Measurements from ENCODE around the gene SLC4A3. TPM values are rescaled to one million over a fixed set of nuclear protein-coding genes. Genes with fewer than 3 reads are reported as not detected.

The SLC4A3 gene
- total RNA-seq, 1 experiment from 2014 or later = 11.6 TPM

- H3K27me3 ChIP-seq (ENCODE audit: low read length) = no peaks in the 10 kb centered on the region
- no peak for ATAC-seq
- H3K4me3 ChIP-seq (ENCODE audit: low read length) = no peak overlapping the region
- TF ChIP-seq EZH2phosphoT487 (IDR thresholded peaks at IDR 0.05; ENCODE audit: borderline replicate concordance, low read length) = no peak
- TF ChIP-seq EZH2 (IDR thresholded peaks at IDR 0.05; ENCODE audit: low read length, unreplicated experiment) = no peak
- no peak for TF ChIP-seq CTCF (conservative IDR thresholded peaks at IDR 0.05; ENCODE audit: low read depth, low read length)
- intact Hi-C loops (cut with micrococcal nuclease) = no loop called here
- BruUV-seq (replicated peaks) = no TSS peak
- DNase-seq = peak; percentile 89
- peaks cover 7% of the 10 kb centered on the region for H3F3A ChIP-seq (ENCODE audit: low read length, unreplicated experiment)
- H3K9me3 ChIP-seq (ENCODE audit: low read length) = no peaks in the 10 kb centered on the region
- no peaks in the 10 kb centered on the region for H3K79me2 ChIP-seq (ENCODE audit: low read length)
- H3K27ac ChIP-seq (ENCODE audit: low read length) = peak overlapping the region; percentile 98
- peak overlapping the region; percentile 81 for H3K9ac ChIP-seq (ENCODE audit: low read length)
- peaks cover 59% of the 10 kb centered on the region for H3K4me1 ChIP-seq (ENCODE audit: insufficient read depth, low read length)
- peak overlapping the region; percentile 74 for H2AFZ ChIP-seq (ENCODE audit: low read length)
- H3K36me3 ChIP-seq (ENCODE audit: low read depth, low read length) = no peaks in the 10 kb centered on the region
- peak overlapping the region; percentile 88 for H3K4me2 ChIP-seq (ENCODE audit: low read length)
- H4K20me1 ChIP-seq (ENCODE audit: low read length) = no peaks in the 10 kb centered on the region
- ChIA-PET POLR2A (ENCODE audit: unreplicated experiment) (no interaction called here), CTCF (interaction anchor here (0.6 to 2.6 kb wide), 4 partner anchors 43 to 281 kb away, joined by 3 to 14 read pairs (median 8); partner anchors contain the start of gene CHPF)
- no peaks in the 10 kb centered on the region for H3K9me2 ChIP-seq (replicated peaks; ENCODE audit: low read length)
Measured at GRCh38 chr2:219687882-219688559, 60.6 kb downstream of the SLC4A3 start.

GRCh38 chr2:219688560-219689445 lies 61.4 kb downstream of the SLC4A3 start:
- ATAC-seq (peak; percentile 50), DNase-seq (peak; percentile 96)
- Histone ChIP-seq H3K36me3 (ENCODE audit: low read depth, low read length) (no peaks in the 10 kb centered on the region), H3K79me2 (ENCODE audit: low read length) (no peaks in the 10 kb centered on the region), H3K27ac (ENCODE audit: low read length) (peak overlapping the region; percentile 98), H4K20me1 (ENCODE audit: low read length) (no peaks in the 10 kb centered on the region), H3K9ac (ENCODE audit: low read length) (peak overlapping the region; percentile 81), H3K4me3 (ENCODE audit: low read length) (peak overlapping the region; percentile 59), H3K4me1 (ENCODE audit: insufficient read depth, low read length) (peaks cover 59% of the 10 kb centered on the region), H3K27me3 (ENCODE audit: low read length) (no peaks in the 10 kb centered on the region), H3K9me2 (replicated peaks; ENCODE audit: low read length) (no peaks in the 10 kb centered on the region), H3K9me3 (ENCODE audit: low read length) (no peaks in the 10 kb centered on the region), H2AFZ (ENCODE audit: low read length) (peak overlapping the region; percentile 74), H3K4me2 (ENCODE audit: low read length) (peak overlapping the region; percentile 88), H3F3A (ENCODE audit: low read length, unreplicated experiment) (peaks cover 7% of the 10 kb centered on the region)
- CTCF ChIA-PET = interaction anchor here (0.5 to 2.6 kb wide), 7 partner anchors 43 to 280 kb away, joined by 3 to 14 read pairs (median 5); partner anchors contain the start of genes CHPF, OBSL1 and STK11IP
- TF ChIP-seq EZH2phosphoT487 (IDR thresholded peaks at IDR 0.05; ENCODE audit: borderline replicate concordance, low read length) (no peak), EZH2 (IDR thresholded peaks at IDR 0.05; ENCODE audit: low read length, unreplicated experiment) (no peak), CTCF (conservative IDR thresholded peaks at IDR 0.05; ENCODE audit: low read depth, low read length) (no peak)
- POLR2A ChIA-PET (ENCODE audit: unreplicated experiment) = interaction anchor here (0.6 to 1.0 kb wide), 5 partner anchors 30 to 687 kb away, joined by 3 to 7 read pairs (median 3); partner anchors contain the start of gene STK11IP
- intact Hi-C loops (cut with micrococcal nuclease) = loop anchor here (1.0 kb wide), 4 partner anchors 33 to 146 kb away; partner anchors contain the start of genes CHPF and STK11IP
- TSS peak; percentile 66 for BruUV-seq (replicated peaks)
